ENCODE measurements around the gene CORT. TPM values are rescaled to one million over a fixed set of nuclear protein-coding genes. Genes with fewer than 3 reads are reported as not detected.

CORT gene, protein sequence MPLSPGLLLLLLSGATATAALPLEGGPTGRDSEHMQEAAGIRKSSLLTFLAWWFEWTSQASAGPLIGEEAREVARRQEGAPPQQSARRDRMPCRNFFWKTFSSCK
- total RNA-seq = not detected in 2 replicates

DNA sequence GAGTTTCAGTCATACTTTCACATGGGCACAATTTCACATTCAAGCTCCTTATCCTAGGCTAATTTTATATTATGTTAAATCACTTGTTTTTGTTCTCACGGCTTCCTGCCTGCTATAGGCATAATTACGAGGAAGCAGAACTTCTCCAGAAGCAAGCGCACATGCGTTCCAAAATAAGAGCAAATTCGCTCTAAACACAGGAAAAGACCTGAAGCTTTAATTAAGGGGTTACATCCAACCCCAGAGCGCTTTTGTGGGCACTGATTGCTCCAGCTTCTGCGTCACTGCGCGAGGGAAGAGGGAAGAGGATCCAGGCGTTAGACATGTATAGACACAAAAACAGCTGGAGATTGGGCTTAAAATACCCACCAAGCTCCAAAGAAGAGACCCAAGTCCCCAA is at the start of gene CORT:
Gene CORT (plus strand): TSS at position 281 of the 400 bp plus-strand sequence. CDS start 193 bp downstream, outside the sequence.

DNA sequence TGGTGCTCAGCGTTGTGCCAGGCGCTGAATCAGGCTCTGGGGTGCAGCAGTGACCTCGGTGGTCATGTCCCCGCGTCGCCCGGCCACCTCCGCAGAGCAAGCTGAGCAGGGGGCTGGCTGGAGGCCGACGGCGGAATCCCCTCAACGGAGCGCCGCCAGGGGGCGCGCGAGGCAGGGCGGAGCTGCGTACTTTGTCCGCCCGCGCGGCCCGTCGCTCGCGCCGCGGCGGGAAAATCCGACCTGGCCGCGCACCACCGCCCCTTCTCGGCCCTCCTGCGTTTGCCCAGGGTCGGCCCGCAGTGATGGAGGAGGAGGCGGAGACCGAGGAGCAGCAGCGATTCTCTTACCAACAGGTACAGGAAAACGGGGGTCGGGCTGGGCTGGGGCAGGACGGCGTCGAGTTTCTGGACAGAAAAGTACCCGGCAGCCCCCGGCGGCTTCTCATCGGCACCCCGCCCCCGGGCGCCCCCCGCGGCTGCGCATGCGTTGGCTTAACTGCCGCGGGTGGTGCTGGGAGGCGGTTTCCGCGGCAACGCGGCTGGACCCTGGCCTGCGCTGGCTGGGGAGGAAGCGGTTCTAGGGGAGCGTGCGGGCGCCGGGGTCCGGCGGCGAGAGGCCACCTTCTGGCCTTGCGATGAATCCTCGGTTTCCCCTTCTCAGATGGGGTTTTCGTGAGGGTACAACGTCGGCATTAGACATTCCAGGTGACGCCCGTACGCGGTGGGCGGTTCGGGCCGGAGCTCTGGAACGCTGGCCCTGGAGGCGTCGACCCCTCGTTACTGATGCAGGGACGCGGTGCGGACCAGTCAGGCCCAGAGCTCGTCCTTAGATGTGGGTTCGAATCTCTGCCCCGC is 19.4 kb upstream of the CORT start, which contains the start of gene CENPS:
Gene CENPS (plus strand): TSS at position 218 of the 854 bp plus-strand sequence. CDS start 85 bp downstream, at position 303.

DNA sequence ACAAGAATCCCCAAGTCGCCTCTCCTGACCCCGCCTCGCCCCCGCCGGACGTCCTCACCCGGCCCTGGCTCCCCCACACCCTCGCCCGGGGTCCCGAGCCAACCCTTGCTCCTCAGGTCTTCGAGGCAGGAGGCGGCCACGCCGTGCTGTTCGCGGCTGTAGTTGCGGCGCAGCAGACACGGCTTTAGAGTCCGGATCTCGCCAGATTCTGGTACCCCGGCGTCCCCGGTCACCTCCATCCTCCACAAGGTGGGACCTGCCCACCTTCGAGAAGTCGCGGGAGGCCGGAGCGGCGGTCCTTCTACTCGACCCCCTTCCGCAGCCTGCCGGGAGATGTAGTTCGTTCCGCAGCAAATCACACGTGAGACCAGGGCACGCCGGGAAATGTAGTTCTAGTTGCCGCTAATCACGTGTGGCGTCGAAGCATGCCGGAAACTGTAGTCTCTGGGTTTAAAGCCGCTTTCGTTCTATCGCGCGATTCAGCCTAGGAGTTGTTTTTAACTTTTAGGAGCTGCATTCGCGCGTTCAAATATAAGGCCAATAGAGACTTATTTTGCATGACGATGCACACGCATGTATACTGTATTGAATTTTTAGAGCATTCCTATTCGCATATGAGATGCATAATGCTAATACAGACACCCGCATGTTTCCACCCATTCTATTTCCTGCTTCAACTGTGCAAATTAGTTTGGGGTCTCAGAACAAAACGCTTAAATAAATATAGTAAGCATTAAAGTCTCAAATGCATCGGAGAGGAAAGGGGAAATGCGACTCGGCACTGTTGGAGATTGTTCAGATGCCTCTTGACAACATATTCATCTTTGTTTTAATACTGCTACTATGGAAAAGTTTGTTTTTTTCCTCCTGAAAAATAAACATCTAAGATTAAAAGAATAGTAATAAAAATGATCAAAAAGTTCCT is 22.7 kb downstream of the CORT start, which contains the start of gene DFFA:
Gene DFFA (minus strand): TSS at position 310 of the 925 bp plus-strand sequence. CDS start 71 bp downstream, at position 239.

DNA sequence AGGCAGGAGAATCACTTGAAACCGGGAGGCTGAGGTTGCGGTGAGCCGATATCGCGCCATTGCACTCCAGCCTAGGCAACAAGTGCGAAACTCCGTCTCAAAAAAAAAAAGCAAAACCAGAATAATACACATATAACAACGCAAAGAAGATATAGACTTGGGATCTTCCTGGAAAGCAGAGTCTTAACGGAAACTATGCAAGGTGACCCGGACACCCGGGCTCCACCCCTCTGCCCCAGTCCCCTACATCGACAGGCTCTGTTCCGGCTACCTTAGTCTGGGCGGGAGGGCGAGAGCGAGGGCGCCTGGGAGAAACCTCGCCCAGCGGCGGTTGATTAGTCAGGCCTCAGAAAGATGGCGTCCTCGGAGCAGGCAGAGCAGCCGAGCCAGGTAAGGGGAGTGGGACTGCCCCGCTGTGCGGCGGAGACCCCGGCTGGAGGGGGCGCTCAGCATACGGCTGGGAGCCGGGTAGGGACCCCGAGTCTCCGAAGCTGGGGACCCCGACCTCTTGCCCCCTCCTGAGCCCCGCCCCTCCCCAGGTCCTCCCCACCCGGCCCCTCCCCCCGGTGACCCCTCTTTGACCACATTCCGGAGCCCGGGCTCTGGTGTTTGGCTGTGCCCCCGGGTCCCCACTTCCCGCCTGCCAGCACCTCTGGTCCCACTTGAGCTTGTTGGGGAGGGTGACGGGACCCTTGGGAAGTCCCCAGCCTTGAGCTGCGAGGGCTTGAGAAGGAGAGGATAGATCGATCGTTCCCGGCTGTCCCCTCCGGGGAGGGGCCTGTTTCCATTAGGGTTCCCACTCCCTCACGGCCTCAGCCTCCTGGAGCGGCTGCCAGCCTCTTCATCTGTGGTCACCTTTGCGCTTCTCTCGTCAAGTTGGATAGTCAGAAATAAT is 25.0 kb downstream of the CORT start, which contains the start of gene PEX14:
Gene PEX14 (plus strand): TSS at position 338 of the 895 bp plus-strand sequence. CDS start 17 bp downstream, at position 355.

Other genes with a start within 250 kb of the CORT start
- 11.5 and 17.0 TPM in 2 replicates for gene KIF1B, start 239.5 kb upstream of the CORT start, total RNA-seq
- gene PGD, start 51.0 kb upstream of the CORT start, total RNA-seq = 282 and 310 TPM in 2 replicates
- 11.9 and 14.1 TPM in 2 replicates for gene CENPS, start 19.6 kb upstream of the CORT start, total RNA-seq
- gene DFFA, start 22.5 kb downstream of the CORT start, total RNA-seq = 32.1 and 35.7 TPM in 2 replicates
- 19.1 and 28.3 TPM in 2 replicates for gene PEX14, start 24.9 kb downstream of the CORT start, total RNA-seq